HEK293T (cell line): Measurements from ENCODE around the gene RCAN3.

ENCODE experiments used
- CTCF ChIA-PET: fragments of 350-600 bp; formaldehyde crosslinking; extraction: SDS; loops from one replicate; lab custom pipeline; 2021; ENCODE audit warnings: antibody characterized with exemption, inconsistent platforms; lab: Yijun Ruan, JAX
- POLR2A ChIA-PET: fragments of 350-600 bp; formaldehyde crosslinking; extraction: SDS; loops from one replicate; lab custom pipeline; 2020; ENCODE audit warnings: antibody characterized with exemption, inconsistent platforms; lab: Yijun Ruan, JAX
- DNase-seq: peaks from one replicate; pipeline ENCODE4 v3.0.0; 2012; ENCODE audit warnings: mixed read lengths; ENCODE audit errors: extremely low spot score
- ARNT ChIP-seq: fragments of 450-650 bp; IDR thresholded peaks from 2 replicates; pipeline ENCODE4 v1.6.1; 2017; ENCODE audit warnings: mild to moderate bottlenecking
- BHLHE40 ChIP-seq: fragments of 450-650 bp; IDR thresholded peaks from 2 replicates; pipeline ENCODE4 v1.6.1; 2016; ENCODE audit warnings: mild to moderate bottlenecking, moderate library complexity, borderline replicate concordance
- CTBP1 ChIP-seq: fragments of 450-650 bp; IDR thresholded peaks from 2 replicates; pipeline ENCODE4 v1.6.1; 2016; ENCODE audit warnings: borderline replicate concordance
- ELF4 ChIP-seq: fragments of 450-650 bp; IDR thresholded peaks from 2 replicates; pipeline ENCODE4 v1.6.1; 2017; ENCODE audit warnings: antibody characterized with exemption
- FOXA1 ChIP-seq: fragments of 450-650 bp; IDR thresholded peaks from 2 replicates; pipeline ENCODE4 v1.6.1; 2016; ENCODE audit warnings: mild to moderate bottlenecking
- FOXK2 ChIP-seq: fragments of 450-650 bp; IDR thresholded peaks from 2 replicates; pipeline ENCODE4 v1.6.1; 2016; ENCODE audit warnings: mild to moderate bottlenecking
- FOXM1 ChIP-seq: fragments of 450-650 bp; IDR thresholded peaks from 2 replicates; pipeline ENCODE4 v1.6.1; 2017; ENCODE audit warnings: mild to moderate bottlenecking, borderline replicate concordance
- HDGF ChIP-seq: fragments of 450-650 bp; IDR thresholded peaks from 2 replicates; pipeline ENCODE4 v1.6.1; 2017; ENCODE audit warnings: antibody characterized with exemption, borderline replicate concordance
- L3MBTL2 ChIP-seq: fragments of 450-650 bp; conservative IDR thresholded peaks from 2 replicates; pipeline ENCODE4 v1.6.1; 2016; ENCODE audit warnings: mild to moderate bottlenecking
- LEF1 ChIP-seq: fragments of 450-650 bp; IDR thresholded peaks from 2 replicates; pipeline ENCODE4 v1.6.1; 2017; ENCODE audit warnings: mild to moderate bottlenecking, borderline replicate concordance
- NFRKB ChIP-seq: fragments of 450-650 bp; IDR thresholded peaks from 2 replicates; pipeline ENCODE4 v1.6.1; 2016; ENCODE audit warnings: mild to moderate bottlenecking, moderate library complexity
- SP1 ChIP-seq: fragments of 450-650 bp; IDR thresholded peaks from 2 replicates; pipeline ENCODE4 v1.6.1; 2017
- SUZ12 ChIP-seq: fragments of 450-650 bp; IDR thresholded peaks from 2 replicates; pipeline ENCODE4 v1.6.1; 2016; ENCODE audit warnings: mild to moderate bottlenecking
- TARDBP ChIP-seq: fragments of 450-650 bp; IDR thresholded peaks from 2 replicates; pipeline ENCODE4 v1.6.1; 2016
- ZNF384 ChIP-seq: fragments of 450-650 bp; IDR thresholded peaks from 2 replicates; pipeline ENCODE4 v1.6.1; 2016
- TF ChIP-seq, protein P1 (sequence below): fragments of 450-650 bp; IDR thresholded peaks from 2 replicates; pipeline ENCODE4 v1.6.1; 2016

The RCAN3 gene

DNA sequence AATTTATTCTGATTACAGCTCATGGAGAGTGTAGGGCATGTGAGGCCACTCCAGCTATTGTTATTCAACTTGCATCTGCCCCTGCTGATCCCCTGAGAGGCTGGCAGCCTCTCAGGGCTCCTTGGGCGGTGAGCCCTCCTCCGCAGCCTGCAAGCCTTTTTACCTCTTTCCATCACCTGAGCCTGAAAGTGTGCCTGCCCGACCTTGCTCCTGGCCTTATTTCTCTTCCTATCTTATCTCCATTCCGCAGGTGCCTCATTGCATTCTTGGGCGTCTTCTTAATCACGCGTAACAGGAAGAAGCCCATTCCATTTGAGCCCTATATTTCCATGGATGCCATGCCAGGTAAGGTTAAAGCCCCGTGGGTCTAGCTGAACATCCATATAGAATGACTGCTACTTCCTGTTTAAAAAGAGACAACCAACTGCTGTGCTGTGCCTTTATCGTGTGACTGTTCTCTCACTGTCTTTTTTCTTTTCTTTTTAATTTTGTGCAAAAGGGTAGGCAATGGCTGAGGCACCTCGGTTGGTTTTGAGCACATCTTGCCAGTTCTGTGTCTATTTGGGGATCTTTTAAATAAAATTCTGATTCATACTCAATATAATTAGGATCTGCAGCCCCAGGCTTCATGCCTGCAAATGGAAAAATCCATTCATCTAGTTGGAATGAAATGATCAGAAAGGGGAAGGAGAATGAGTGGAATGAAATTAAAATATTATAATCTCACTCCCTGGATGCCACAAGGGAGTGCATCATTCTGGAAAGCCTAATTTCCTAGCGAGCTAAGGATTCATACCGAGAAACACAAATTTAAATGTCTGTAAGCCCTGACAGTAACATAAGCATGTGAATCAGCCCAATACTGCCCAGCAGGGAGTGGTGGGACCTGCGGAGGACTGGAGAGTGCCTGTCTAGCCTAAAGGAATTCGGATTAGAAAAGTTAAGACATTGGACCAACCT, 38.6 kb upstream of the RCAN3 start:
- ChIA-PET POLR2A (no interaction called here), CTCF (interaction anchor here (1.0 kb wide), 1 partner anchor 13 kb away, joined by 3 read pairs; no protein-coding TSS in a partner anchor)
- no peak for DNase-seq
- TF ChIP-seq LEF1 (no peak), BHLHE40 (no peak), HDGF (no peak), SUZ12 (no peak), CTBP1 (no peak)

DNA sequence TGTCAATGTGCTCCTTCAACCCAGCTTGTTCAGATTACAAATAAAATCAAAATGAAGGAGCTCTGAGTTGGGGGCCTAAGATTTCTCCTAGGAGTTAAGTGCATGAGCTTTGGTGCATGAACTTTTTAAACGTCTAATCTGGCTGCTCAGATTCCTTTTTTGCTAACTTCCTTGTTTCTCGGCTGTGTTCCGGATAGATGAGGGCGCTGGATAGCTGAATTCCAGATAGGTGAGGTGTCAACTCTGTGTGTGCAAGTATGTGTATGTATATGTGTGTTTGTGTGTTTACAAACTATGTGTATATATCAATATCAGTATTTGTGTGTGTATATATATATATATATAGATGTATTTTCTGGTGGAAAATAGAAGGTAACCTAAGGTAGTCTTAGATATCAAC, 37.5 kb upstream of the RCAN3 start:
- TF ChIP-seq ELF4 = no peak
- no peak for TF ChIP-seq SUZ12
- TF ChIP-seq ZNF384 = no peak
- no peak for TF ChIP-seq LEF1
- TF ChIP-seq HDGF = no peak
- no peak for TF ChIP-seq CTBP1
- no peak for TF ChIP-seq NFRKB
- TF ChIP-seq TARDBP = no peak
- TF ChIP-seq, protein P1, sequence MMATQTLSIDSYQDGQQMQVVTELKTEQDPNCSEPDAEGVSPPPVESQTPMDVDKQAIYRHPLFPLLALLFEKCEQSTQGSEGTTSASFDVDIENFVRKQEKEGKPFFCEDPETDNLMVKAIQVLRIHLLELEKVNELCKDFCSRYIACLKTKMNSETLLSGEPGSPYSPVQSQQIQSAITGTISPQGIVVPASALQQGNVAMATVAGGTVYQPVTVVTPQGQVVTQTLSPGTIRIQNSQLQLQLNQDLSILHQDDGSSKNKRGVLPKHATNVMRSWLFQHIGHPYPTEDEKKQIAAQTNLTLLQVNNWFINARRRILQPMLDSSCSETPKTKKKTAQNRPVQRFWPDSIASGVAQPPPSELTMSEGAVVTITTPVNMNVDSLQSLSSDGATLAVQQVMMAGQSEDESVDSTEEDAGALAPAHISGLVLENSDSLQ = no peak
- no peak for TF ChIP-seq FOXK2
- no peak for TF ChIP-seq ARNT
- no peak for TF ChIP-seq SP1
- TF ChIP-seq L3MBTL2 = no peak
- TF ChIP-seq FOXM1 = no peak
- no peak for TF ChIP-seq FOXA1
- TF ChIP-seq BHLHE40 = no peak
- DNase-seq = no peak
- ChIA-PET POLR2A (no interaction called here), CTCF (interaction anchor here (1.0 kb wide), 2 partner anchors 12 to 74 kb away, joined by 3 read pairs; no protein-coding TSS in a partner anchor)

DNA sequence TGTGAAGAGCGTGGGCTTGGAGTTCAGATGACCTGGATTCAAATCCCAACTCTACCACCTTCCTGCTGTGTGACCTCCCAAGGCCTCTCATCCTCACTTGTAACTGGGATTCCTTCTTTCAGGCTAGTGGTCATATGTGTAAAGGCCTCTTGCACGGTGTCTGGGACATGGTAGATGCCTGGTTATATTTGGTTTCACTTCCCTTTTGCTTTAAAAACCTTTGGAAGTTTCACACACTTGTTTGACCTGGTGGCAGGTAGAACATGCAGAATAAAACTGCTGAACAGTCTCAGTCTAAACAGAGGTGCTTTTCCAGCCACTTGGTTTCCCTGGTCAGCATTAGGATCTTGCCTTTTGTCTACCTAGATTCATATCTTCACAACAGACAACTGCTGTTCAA, 37.0 kb upstream of the RCAN3 start:
- no peak for TF ChIP-seq FOXA1
- TF ChIP-seq HDGF = no peak
- ChIA-PET CTCF (interaction anchor here (1.0 kb wide), 1 partner anchor 75 kb away, joined by 3 read pairs; no protein-coding TSS in a partner anchor), POLR2A (no interaction called here)
- DNase-seq = no peak

DNA sequence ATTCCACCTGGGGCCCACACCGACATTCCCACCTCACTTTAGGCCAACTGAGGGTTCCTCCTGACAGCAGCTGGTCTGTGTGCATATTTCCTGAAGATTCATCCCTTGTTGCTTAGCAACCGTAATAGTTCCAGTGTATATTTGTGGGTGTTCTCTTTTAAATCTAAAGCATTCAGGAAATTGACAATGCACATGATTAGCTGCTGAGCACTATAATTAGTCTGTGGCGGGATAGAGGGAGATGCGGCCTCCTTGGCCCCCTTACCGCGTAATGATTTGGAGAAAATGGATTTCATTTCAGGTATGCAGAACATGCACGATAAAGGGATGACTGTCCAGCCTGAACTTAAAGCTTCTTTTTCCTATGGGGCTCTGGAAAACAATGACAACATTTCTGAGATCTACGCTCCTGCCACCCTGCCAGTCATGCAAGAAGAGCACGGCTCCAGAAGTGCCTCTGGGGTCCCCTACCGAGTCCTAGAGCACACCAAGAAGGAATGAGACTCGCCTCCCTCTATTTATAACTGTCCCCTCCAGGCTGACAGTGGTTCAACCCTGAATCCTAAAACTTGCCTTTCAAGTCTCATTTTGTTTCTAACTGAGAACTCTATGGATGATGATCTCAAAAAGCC, 33.8 kb upstream of the RCAN3 start:
- TF ChIP-seq LEF1 (no peak), CTBP1 (no peak), SUZ12 (no peak), ELF4 (no peak), ZNF384 (no peak)
- CTCF ChIA-PET = no interaction called here
- DNase-seq = no peak
- POLR2A ChIA-PET = no interaction called here

DNA sequence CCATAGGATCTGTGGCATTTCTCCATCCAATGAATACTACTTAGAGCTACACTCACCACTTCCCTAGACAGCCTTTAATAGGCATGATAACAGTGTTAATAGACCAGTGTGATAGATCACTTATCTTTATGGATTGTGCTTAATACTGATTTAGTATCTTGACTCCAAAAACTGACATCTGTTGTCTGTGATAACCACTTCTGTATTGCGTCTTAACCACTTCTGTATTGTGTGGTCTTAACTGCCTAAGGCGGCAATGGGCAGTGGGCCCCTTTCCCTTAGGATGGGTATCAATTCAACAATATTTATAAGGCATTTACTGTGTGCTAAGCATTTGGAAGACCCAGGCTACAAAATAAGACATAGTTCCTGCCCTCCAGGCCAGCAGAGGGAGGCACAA, 32.0 kb upstream of the RCAN3 start:
- ChIA-PET CTCF (no interaction called here), POLR2A (no interaction called here)
- DNase-seq = no peak
- TF ChIP-seq, protein P1 = no peak
- TF ChIP-seq CTBP1 = no peak
- no peak for TF ChIP-seq SP1
- TF ChIP-seq TARDBP = no peak
- no peak for TF ChIP-seq L3MBTL2
- no peak for TF ChIP-seq ZNF384
- no peak for TF ChIP-seq FOXK2
- TF ChIP-seq SUZ12 = no peak
- TF ChIP-seq FOXM1 = no peak
- TF ChIP-seq ELF4 = no peak
- TF ChIP-seq FOXA1 = no peak
- TF ChIP-seq BHLHE40 = no peak
- no peak for TF ChIP-seq NFRKB
- no peak for TF ChIP-seq LEF1
- TF ChIP-seq HDGF = no peak
- no peak for TF ChIP-seq ARNT

DNA sequence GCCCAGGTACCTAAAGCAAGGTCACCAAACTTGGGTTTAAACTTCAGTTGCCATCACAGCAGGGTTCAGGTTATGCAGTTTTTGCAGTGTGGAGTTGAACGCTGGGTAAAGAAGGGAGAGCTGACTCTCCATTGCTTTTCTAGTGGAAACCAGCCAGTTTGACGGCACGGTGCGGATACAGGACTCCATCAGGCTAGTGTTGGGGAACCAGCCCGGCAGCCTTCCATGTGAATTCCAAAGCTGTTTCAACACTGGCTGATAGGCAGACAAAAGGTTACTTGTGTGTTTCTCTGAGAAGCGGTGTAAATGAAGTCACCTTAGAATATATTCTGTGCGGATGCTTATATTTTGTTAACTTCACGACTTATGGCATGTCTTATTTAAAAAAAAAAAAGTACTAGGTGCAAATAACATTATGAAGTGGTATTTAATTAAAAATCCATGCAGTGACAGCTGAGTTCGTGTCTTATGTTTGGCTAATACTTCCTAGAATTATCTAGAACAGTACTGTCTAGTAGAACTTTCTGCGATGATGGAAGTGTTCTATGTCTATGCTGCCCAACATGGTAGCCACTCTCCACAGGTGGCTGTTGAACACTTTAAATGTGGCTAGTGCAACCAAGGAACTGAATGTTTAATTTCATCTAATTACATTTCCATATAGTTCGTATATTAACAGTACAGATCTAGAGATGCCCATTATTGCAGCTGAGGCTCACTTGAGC, 29.9 kb upstream of the RCAN3 start:
- ChIA-PET POLR2A (no interaction called here), CTCF (no interaction called here)
- DNase-seq = no peak
- TF ChIP-seq CTBP1 (no peak), ARNT (no peak), FOXM1 (no peak), L3MBTL2 (no peak), ELF4 (no peak), SUZ12 (no peak), LEF1 (no peak), HDGF (no peak), ZNF384 (no peak), FOXA1 (no peak), TARDBP (no peak), FOXK2 (no peak), NFRKB (no peak), SP1 (no peak), BHLHE40 (no peak)
- TF ChIP-seq, protein P1 = no peak
